ENCODE measurements around the gene RASAL3.

DNA sequence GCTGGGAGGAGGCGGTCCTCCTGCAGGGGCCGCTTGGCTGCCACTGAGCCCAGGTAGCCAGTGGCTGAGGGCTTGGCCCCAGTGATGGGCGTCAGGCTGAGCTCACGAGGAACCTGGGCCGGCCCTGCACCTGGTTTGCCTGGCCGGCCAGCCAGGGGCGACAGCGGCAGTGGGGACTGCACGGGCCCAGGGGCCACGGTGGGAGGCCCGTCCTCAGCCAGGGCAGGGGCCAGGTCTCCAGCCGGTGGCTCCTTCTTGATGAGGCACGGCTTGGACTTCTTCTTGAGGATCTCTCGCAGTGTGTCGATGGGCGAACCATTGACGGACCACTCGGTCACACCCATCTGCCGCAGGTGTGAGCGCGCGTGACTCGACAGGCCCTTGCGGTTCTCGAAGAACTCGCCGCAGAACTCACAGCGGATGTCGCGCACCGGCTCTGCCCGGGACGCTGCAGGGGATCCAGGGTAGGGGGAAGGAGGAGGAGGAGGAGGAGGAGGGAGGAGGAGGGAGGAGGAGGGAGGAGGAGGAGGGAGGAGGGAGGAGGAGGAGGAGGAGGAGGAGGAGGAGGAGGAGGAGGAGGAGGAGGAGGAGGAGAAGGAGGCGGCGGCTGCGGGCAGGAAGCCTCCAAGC lies 38.9 kb downstream of the RASAL3 start:
- TF ChIP-seq ZC3H10 (CRISPR knock-in tag; IDR thresholded peaks at IDR 0.05) (no peak), TCF4 (CRISPR knock-in tag; IDR thresholded peaks at IDR 0.05; ENCODE audit: borderline replicate concordance) (no peak), ARNTL (CRISPR knock-in tag; IDR thresholded peaks at IDR 0.05; ENCODE audit: borderline replicate concordance, low read depth) (no peak)
- TF ChIP-seq, protein P1, sequence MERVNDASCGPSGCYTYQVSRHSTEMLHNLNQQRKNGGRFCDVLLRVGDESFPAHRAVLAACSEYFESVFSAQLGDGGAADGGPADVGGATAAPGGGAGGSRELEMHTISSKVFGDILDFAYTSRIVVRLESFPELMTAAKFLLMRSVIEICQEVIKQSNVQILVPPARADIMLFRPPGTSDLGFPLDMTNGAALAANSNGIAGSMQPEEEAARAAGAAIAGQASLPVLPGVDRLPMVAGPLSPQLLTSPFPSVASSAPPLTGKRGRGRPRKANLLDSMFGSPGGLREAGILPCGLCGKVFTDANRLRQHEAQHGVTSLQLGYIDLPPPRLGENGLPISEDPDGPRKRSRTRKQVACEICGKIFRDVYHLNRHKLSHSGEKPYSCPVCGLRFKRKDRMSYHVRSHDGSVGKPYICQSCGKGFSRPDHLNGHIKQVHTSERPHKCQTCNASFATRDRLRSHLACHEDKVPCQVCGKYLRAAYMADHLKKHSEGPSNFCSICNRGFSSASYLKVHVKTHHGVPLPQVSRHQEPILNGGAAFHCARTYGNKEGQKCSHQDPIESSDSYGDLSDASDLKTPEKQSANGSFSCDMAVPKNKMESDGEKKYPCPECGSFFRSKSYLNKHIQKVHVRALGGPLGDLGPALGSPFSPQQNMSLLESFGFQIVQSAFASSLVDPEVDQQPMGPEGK (CRISPR knock-in tag; IDR thresholded peaks at IDR 0.05; ENCODE audit: borderline replicate concordance), result no peak
